CD4-positive, alpha-beta T cell treated with Interleukin-4 for 4 hours (primary cell): ENCODE measurements around the gene VARS2.
"Not testable (repeated sequence)": the region's sequence is repeated elsewhere in the genome, so short reads cannot be mapped to it uniquely, and the experiment has no call there.

ENCODE experiments used
- DNase-seq: peaks from one replicate; pipeline ENCODE4 v3.0.0-alpha.2; 2020

VARS2 gene

DNA sequence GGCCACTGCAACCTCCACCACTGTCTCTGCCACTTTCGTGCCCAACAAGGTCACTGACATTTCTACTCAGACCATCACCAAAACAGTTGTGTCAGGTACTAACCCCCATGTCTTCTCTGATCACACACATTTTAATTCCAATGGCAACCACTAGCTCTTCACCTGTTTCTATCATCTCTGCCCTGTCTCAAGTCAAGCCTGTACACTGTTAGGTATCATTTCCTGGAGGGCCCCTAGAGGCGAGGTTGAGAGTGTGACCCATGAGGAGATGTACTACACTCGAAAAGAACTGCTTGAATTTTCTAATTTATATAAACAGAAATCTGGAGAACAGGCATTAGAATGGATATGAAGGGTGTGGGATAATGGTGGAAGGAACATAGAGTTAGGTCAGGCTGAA is 52.1 kb downstream of the VARS2 start:
- no peak for DNase-seq

DNA sequence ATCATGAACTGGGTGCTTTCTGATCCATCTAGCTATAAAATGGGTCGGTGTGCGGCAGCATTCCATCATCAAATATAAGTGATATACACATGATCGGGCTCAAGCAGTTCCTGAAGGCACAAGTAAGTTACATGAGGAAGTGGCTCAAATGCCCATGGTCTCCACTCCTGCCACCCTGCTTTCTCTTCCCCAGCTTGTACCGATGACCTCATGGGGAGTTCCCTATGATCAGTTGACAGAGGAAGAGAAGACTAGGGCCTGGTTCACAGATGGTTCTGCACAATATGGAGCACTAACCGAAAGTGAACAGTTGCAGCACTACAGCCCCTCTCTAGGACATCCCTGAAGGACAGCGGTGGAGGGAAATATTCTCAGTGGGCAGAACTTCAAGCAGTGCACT is 55.1 kb downstream of the VARS2 start:
- DNase-seq, result not testable (repeated sequence)

DNA sequence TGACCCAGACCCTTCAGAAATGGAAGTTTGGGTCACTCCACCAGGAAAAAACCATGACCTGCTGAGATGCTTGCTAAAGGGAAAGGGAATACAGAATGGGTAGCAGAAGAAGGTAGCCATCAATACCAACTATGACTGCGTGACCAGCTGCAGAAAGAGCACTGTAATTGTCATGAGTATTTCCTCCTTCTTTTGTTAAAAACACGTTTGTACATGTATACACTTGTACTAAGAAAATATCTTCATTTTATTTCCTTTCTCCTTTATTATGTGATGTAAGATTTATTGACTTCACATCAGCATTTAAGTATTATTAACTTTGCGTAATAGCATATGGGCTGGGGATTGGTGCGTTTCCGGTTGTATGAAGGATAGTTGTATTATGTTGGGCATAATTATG is 56.9 kb downstream of the VARS2 start:
- DNase-seq, result no peak

DNA sequence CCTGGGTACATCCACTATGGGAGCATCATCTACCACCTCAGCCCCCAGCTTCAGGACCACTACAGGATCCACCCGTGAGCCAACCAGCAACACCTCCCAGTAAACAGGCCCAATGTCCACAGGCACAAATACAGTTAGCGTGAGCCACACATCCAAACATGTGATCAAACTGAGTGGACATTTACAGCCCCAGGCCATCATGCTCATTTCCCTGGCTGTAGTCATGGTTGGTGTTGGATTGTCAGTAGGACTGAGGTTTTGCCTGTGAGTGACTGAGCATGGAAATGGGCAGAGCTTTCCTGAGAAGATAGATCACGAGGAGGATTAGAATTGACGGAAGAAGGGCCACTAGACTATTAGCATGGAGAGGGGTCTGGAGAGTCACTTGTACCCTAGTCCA is 58.8 kb downstream of the VARS2 start:
- no peak for DNase-seq

DNA sequence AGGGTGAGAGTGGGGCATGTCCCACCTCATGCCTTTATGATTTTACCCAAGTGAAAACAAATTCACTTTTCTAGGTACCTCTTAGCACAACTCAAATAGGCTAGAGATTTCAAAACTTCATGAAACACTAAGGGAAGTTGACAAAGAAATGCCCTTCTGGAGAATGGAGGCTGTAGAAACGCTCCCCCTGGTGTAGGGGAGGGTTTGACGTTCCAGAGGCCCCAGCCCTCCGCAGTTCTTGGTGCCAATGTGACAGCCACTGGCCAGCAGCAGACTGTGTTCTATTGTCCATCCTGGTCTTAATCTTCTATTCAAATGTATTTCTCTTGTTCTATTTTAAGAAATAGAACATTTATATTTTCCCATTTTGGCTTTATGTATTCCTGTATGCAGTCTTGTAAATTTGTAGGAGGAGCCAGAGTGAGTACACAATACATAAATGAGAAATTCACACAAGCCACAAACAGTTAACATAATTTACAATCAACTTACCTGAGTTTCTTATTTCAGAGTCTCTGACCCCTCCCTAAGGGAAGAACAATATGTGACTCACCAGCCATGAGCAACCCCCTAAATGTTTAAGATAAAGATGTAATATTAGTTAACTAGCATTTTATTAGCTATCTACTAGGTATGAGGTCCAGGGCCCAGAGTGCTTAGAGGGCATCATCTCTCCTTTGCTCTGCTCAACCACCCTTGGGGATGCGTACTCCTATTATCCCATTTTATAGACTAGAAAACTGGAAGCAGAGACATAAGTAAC is 60.6 kb downstream of the VARS2 start:
- DNase-seq, result no peak
